HCT116 (cell line): ENCODE results near the gene HECW1. TPM values are rescaled to one million over a fixed set of nuclear protein-coding genes. Genes with fewer than 3 reads are reported as not detected.

Source experiments
- ATAC-seq: fragments of 200-7000 bp; cut with Tn5 transposase; 2 replicates; pipeline ENCODE4 v1.9.1; 2020; ENCODE audit warnings: mild to moderate bottlenecking, moderate library complexity
- BruUV-seq: library from RNA; stranded (reverse); fragments of 400-500 nt; replicated peaks from 2 replicates; lab custom pipeline; 2021; lab: Mats Ljungman, UMichigan
- CTCF ChIA-PET: fragments of 300-600 bp; sonication (Branson Sonifier 250); formaldehyde crosslinking; loops from one replicate; lab custom pipeline; 2021; ENCODE audit warnings: antibody characterized with exemption; lab: Charles Lee
- POLR2A ChIA-PET: fragments of 300-600, 350-600 bp; sonication (Branson Sonifier 250); formaldehyde crosslinking; loops from one replicate; lab custom pipeline; 2021; ENCODE audit warnings: antibody characterized with exemption; lab: Charles Lee
- RAD21 ChIA-PET, 2 experiments: fragments of 300-600 bp; sonication (Branson Sonifier 250); formaldehyde crosslinking; loops; one replicate each; lab custom pipeline; 2023; ENCODE audit warnings: low total read pairs in 2 of 2; ENCODE audit not compliant: uncharacterized antibody in 2 of 2, unreplicated experiment in 2 of 2, low non-redundant PET in 1 of 2; lab: Charles Lee
- DNase-seq: peaks from one replicate; pipeline ENCODE4 v3.0.0-alpha.2; 2010; ENCODE audit warnings: low read depth, low spot score
- H2AFZ ChIP-seq: fragments of 200-600 bp; shearing (Covaris generic), sonication (generic); 2 replicates; pipeline ENCODE4 v1.6.1; 2017; ENCODE audit warnings: low read depth, mixed run types, mixed read lengths, antibody characterized with exemption, low read length; ENCODE audit not compliant: poor library complexity, severe bottlenecking
- H3K27ac ChIP-seq: 2 replicates; pipeline ENCODE4 v1.5.1; 2012; ENCODE audit warnings: low read depth, low read length
- H3K27me3 ChIP-seq: fragments of 200-600 bp; sonication (generic); 2 replicates; pipeline ENCODE4 v1.6.1; 2016; ENCODE audit warnings: mixed run types, low read length, mixed read lengths; ENCODE audit not compliant: insufficient read depth
- H3K36me3 ChIP-seq, 2 experiments: fragments of 200-500 bp in 1 of 2; fragments of 200-600 bp in 1 of 2; sonication (Bioruptor generic) in 1 of 2; sonication (generic) in 1 of 2; 2 replicates each; pipeline versions ENCODE4 v1.5.1 to v1.6.1; 2014 to 2016; ENCODE audit warnings: low read length in 2 of 2, inconsistent platforms in 1 of 2, mixed read lengths in 1 of 2, mixed run types in 1 of 2; ENCODE audit not compliant: insufficient read depth in 2 of 2, control insufficient read depth in 1 of 2
- H3K4me1 ChIP-seq, 2 experiments: fragments of 200-600 bp in 1 of 2; sonication (generic) in 1 of 2; 2 replicates each; pipeline versions ENCODE4 v1.5.1 to v1.6.1; 2012 to 2017; ENCODE audit warnings: low read length in 2 of 2, inconsistent platforms in 1 of 2, mild to moderate bottlenecking in 1 of 2, mixed read lengths in 1 of 2, mixed run types in 1 of 2, moderate library complexity in 1 of 2; ENCODE audit not compliant: insufficient read depth in 2 of 2, control insufficient read depth in 1 of 2
- H3K4me2 ChIP-seq: fragments of 200-600 bp; sonication (generic); 2 replicates; pipeline ENCODE4 v1.6.1; 2017; ENCODE audit warnings: mixed run types, low read length, mixed read lengths
- H3K4me3 ChIP-seq, 2 experiments: fragments of 200-600 bp in 1 of 2; sonication (generic) in 1 of 2; replicated peaks in 1 of 2; 2 replicates each; pipeline ENCODE4 v1.5.1; 2011 to 2016; ENCODE audit warnings: low read length in 2 of 2, control low read depth in 1 of 2, low read depth in 1 of 2, mild to moderate bottlenecking in 1 of 2, mixed read lengths in 1 of 2, mixed run types in 1 of 2
- H3K79me2 ChIP-seq: fragments of 200-600 bp; sonication (generic); 2 replicates; pipeline ENCODE4 v1.6.1; 2017; ENCODE audit warnings: mild to moderate bottlenecking, mixed run types, low read length, moderate library complexity, mixed read lengths; ENCODE audit not compliant: insufficient read depth
- H3K9ac ChIP-seq: fragments of 200-600 bp; sonication (generic); 2 replicates; pipeline ENCODE4 v1.6.1; 2016; ENCODE audit warnings: low read length, mixed read lengths
- H3K9me2 ChIP-seq: fragments of 200-600 bp; sonication (generic), shearing (Covaris generic); 2 replicates; pipeline ENCODE4 v1.6.1; 2017; ENCODE audit warnings: mixed run types, mild to moderate bottlenecking, moderate library complexity; ENCODE audit not compliant: insufficient read depth
- H3K9me3 ChIP-seq, 2 experiments: fragments of 200-500 bp in 1 of 2; fragments of 200-600 bp in 1 of 2; sonication (Bioruptor generic) in 1 of 2; sonication (generic) in 1 of 2; 2 replicates each; pipeline ENCODE4 v1.6.1; 2014 to 2017; ENCODE audit warnings: low read length in 2 of 2, mixed read lengths in 2 of 2, inconsistent platforms in 1 of 2, low read depth in 1 of 2, mild to moderate bottlenecking in 1 of 2, mixed run types in 1 of 2, moderate library complexity in 1 of 2; ENCODE audit not compliant: control insufficient read depth in 1 of 2, insufficient read depth in 1 of 2
- H4K20me1 ChIP-seq: fragments of 200-600 bp; sonication (generic), shearing (Covaris generic); 2 replicates; pipeline ENCODE4 v1.6.1; 2017; ENCODE audit warnings: mixed run types, mild to moderate bottlenecking, moderate library complexity; ENCODE audit not compliant: insufficient read depth
- ELF1 ChIP-seq: IDR thresholded peaks from 2 replicates; pipeline ENCODE4 v1.6.1; 2012; ENCODE audit warnings: low read depth, borderline replicate concordance
- FOSL1 ChIP-seq: IDR thresholded peaks from 2 replicates; pipeline ENCODE4 v1.6.1; 2012; ENCODE audit warnings: low read depth
- SIN3A ChIP-seq: IDR thresholded peaks from 2 replicates; pipeline ENCODE4 v1.6.1; 2012; ENCODE audit warnings: low read depth
- SP1 ChIP-seq: IDR thresholded peaks from 2 replicates; pipeline ENCODE4 v1.6.1; 2012; ENCODE audit warnings: low read depth
- SRF ChIP-seq: IDR thresholded peaks from 2 replicates; pipeline ENCODE4 v1.6.1; 2012; ENCODE audit warnings: low read depth
- YY1 ChIP-seq: IDR thresholded peaks from 2 replicates; pipeline ENCODE4 v1.6.1; 2011; ENCODE audit warnings: low read length, low read depth, moderate library complexity, mild to moderate bottlenecking; ENCODE audit not compliant: insufficient replicate concordance; ENCODE audit errors: extremely low read depth
- intact Hi-C: fragments of 100-400 bp; cut with micrococcal nuclease; formaldehyde crosslinking; loops from 2 replicates; pipeline ENCODE4 v1.10.0; 2022
- total RNA-seq: library from RNA; stranded (reverse); gene quantifications from one replicate; pipeline ENCODE4 v1.2.1, GENCODE V29; 2021; ENCODE audit not compliant: unreplicated experiment
- TF ChIP-seq, protein P1 (sequence below): IDR thresholded peaks from 2 replicates; pipeline ENCODE4 v1.6.1; 2011; ENCODE audit warnings: mild to moderate bottlenecking, low read length, moderate library complexity; ENCODE audit not compliant: insufficient replicate concordance; ENCODE audit errors: extremely low read depth

Gene HECW1
- total RNA-seq, 1 experiment from 2014 or later, result 5.6 TPM

DNA sequence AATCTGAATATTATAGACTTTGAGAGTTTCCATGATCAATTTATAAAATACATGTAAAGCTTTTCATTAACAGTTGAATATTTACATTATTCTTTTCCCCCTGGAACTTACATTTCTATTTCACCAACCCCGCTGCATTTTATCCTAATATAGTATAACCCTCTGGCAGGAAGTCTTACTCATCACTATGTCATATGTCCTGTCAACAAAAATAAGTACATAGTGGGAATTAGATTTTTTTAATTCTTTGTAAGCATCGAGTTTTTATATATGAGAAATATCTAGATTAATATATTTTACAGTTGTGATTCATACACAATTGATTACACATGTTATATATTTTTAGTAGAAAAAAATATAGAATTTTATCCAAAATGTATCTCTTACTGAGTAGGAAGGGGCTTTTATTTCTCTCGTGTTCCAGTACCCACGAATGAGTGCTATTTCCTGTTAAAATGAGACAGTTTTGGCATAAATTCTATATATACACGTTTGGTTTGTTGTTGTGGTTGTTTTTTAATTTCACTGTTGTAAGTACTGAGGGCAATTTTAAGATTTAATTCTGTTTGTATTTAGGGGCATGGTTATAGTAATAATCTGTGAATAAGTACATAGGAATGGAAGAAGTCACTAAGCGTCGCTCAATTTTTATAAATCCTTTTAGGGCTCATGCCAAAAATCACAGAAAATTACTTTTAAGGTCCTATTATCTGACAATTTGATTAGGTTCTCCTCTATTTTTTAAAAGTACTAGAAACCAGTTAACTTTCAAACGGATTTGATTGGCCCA is 87.1 kb downstream of the HECW1 start:
- DNase-seq (no peak), ATAC-seq (no peak)
- intact Hi-C loops, result no loop called here
- Histone ChIP-seq H3K4me1 (peaks cover 0 to 5% of the 10 kb centered on the region in 2 experiments; a peak in 2 of 4 replicates), H2AFZ (no peak overlapping the region), H3K9ac (no peak overlapping the region), H4K20me1 (no peaks in the 10 kb centered on the region), H3K36me3 (no peaks in the 10 kb centered on the region), H3K4me3 (no peak overlapping the region), H3K79me2 (no peaks in the 10 kb centered on the region)
- CTCF ChIA-PET, result no interaction called here
- RAD21 ChIA-PET, result no interaction called here
- TF ChIP-seq SP1 (no peak), SIN3A (no peak), ELF1 (no peak), SRF (0 out of 2 replicates have a peak, but pooled peaks have one; percentile 50), YY1 (no peak), FOSL1 (0 out of 2 replicates have a peak, but pooled peaks have one; percentile 24)
- TF ChIP-seq, protein P1, sequence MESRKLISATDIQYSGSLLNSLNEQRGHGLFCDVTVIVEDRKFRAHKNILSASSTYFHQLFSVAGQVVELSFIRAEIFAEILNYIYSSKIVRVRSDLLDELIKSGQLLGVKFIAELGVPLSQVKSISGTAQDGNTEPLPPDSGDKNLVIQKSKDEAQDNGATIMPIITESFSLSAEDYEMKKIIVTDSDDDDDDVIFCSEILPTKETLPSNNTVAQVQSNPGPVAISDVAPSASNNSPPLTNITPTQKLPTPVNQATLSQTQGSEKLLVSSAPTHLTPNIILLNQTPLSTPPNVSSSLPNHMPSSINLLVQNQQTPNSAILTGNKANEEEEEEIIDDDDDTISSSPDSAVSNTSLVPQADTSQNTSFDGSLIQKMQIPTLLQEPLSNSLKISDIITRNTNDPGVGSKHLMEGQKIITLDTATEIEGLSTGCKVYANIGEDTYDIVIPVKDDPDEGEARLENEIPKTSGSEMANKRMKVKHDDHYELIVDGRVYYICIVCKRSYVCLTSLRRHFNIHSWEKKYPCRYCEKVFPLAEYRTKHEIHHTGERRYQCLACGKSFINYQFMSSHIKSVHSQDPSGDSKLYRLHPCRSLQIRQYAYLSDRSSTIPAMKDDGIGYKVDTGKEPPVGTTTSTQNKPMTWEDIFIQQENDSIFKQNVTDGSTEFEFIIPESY, result no peak
- TF ChIP-seq, all 23 proteins: peak for 2
- Histone ChIP-seq H3K27ac (no peak overlapping the region), H3K27me3 (no peaks in the 10 kb centered on the region; the same call in 1 of the 2 replicates), H3K4me2 (peak overlapping the region; percentile 9; the same call in 1 of the 2 replicates), H3K9me2 (no peaks in the 10 kb centered on the region), H3K9me3 (no peaks in the 10 kb centered on the region)
- BruUV-seq, result no TSS peak
- POLR2A ChIA-PET, result no interaction called here
